ENCODE data around the gene NOTO.

DNA sequence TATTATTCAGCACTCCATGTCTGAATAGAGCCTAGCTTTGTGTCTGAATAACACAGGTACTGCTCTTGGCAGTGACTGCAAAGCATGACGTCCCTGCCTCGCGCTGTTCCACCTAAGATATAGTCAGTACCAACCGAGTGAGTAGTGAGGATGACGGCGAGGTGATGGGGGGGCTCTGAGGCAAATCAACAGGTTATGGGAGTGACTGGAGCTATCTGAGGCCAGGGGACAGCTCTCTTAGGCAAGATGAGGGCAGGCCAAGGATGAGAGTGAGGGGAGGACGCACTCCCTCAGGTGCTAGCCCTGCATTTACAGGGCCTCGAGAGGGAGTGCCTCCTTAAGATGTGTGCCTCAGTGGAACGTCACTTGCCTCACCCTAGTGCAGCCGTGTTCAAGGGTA is 28.1 kb upstream of the NOTO start:
- TF ChIP-seq POLR2A (IDR thresholded peaks at IDR 0.05) (no peak), EP300 (IDR thresholded peaks at IDR 0.05) (no peak)

All from upper lobe of left lung (tissue), 4 donors.